Loucy (cell line): ENCODE measurements around the gene PHEX.

Experiments used
- EZH2phosphoT487 ChIP-seq: fragments of 200-600 bp; IDR thresholded peaks from 2 replicates; pipeline ENCODE4 v1.6.1; 2018; ENCODE audit warnings: antibody characterized with exemption, mild to moderate bottlenecking, moderate library complexity, borderline replicate concordance
- TF ChIP-seq, protein P1 (sequence below): fragments of 200-600 bp; sonication (generic); conservative IDR thresholded peaks from 2 replicates; pipeline ENCODE4 v1.5.1; 2014; ENCODE audit warnings: mild to moderate bottlenecking, antibody characterized with exemption, low read length

DNA sequence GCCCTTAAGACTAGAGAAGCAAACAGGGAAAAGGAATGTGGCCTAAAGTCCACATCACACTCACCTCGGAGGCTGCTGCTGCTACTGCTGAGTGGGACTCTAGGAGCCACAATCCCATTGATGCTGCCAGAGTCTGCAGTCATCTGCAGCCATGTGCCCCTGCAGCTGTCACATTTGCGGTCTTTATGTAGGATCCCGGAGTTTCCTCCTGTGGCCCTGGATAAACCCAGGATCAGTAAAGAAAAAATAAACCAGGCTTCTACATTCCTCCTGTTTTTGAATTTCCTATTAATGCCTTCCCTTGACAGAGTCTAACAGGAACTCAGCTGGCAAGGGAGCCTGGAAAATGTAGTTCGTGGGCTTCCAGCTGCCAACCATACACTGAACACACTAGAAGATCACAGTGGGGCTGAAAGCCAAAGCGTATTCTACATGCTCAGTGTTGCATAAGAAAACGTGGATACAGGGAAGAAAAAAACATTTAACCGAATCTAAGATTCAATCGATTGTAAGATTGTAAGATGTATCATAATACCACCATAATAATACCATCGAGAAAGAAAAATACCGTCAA lies 10.3 kb upstream of the PHEX start:
- TF ChIP-seq, protein P1, sequence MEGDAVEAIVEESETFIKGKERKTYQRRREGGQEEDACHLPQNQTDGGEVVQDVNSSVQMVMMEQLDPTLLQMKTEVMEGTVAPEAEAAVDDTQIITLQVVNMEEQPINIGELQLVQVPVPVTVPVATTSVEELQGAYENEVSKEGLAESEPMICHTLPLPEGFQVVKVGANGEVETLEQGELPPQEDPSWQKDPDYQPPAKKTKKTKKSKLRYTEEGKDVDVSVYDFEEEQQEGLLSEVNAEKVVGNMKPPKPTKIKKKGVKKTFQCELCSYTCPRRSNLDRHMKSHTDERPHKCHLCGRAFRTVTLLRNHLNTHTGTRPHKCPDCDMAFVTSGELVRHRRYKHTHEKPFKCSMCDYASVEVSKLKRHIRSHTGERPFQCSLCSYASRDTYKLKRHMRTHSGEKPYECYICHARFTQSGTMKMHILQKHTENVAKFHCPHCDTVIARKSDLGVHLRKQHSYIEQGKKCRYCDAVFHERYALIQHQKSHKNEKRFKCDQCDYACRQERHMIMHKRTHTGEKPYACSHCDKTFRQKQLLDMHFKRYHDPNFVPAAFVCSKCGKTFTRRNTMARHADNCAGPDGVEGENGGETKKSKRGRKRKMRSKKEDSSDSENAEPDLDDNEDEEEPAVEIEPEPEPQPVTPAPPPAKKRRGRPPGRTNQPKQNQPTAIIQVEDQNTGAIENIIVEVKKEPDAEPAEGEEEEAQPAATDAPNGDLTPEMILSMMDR, result no peak
- no peak for TF ChIP-seq EZH2phosphoT487
